ENCODE measurements around the gene TYMP.

TYMP gene

DNA sequence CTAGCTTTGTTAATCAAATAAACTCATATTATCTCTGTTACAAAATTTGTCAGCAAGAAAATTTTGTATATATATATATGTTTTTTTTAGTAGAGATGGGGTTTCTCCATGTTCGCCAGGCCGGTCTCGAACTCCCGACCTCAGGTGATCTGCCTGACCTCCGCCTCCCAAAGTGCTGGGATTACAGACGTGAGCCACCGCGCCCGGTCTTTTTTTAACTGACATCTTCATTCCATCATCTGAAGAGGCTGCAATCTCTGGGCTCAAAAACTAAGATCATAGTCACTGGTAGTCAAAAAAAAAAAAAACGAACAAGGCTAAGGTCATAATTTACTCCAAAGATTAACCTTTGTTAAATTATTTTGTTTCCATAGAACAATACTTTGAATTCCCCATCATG, 10.6 kb upstream of the TYMP start:
- no peak for DNase-seq (ENCODE audit: low spot score)

GRCh38 chr22:50537765-50538164, 8.0 kb upstream of the TYMP start:
- no peak for DNase-seq (ENCODE audit: low spot score)

GRCh38 chr22:50536226-50536625, 6.4 kb upstream of the TYMP start:
- DNase-seq (ENCODE audit: low spot score), result peak; percentile 31

GRCh38 chr22:50535113-50535512, 5.3 kb upstream of the TYMP start:
- DNase-seq (ENCODE audit: low spot score), result peak; percentile 65

DNA sequence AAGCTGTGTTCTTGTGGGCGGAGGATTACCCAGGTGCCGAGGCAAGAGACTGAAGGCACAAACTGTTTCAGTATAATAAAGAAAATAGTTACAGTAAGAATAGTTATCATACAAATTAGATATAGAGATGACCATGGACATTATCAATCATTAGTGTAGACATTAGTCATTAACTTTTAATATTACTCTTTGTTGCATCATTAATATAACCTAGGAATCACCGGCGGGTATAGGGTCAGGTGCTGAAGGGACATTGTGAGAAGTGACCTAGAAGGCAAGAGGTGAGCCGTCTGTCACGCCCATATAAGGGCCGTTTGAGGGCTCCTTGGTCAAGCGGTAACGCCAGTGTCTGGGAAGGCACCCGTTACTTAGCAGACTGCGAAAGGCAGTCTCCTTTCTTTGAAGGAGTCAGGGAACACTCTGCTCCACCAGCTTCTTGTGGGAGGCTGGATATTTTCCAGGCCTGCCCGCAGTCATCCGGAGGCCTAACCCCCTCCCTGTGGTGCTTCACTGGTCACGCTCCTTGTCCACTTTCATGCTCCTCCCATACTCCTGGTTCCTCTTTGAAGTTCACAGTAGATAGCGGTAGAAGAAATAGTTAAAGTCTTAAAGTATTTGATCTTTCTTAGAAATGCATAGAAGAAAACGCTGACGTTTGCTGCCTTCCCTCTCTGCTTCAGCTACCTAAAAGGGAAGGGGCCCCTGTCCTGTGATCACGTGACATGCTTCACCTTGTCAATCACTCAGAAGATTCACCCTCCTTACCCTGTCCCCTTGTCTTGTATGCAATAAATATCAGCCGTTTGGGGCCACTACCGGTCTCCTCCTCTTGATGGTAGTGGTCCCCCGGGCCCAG, 4.3 kb upstream of the TYMP start:
- peak; percentile 77 for DNase-seq (ENCODE audit: low spot score)

GRCh38 chr22:50532824-50533796, 3.3 kb upstream of the TYMP start:
- no peak for DNase-seq (ENCODE audit: low spot score)

GRCh38 chr22:50531962-50532674, 2.3 kb upstream of the TYMP start:
- no peak for DNase-seq (ENCODE audit: low spot score)

GRCh38 chr22:50531546-50531961, 1.7 kb upstream of the TYMP start:
- peak; percentile 70 for DNase-seq (ENCODE audit: low spot score)

DNA sequence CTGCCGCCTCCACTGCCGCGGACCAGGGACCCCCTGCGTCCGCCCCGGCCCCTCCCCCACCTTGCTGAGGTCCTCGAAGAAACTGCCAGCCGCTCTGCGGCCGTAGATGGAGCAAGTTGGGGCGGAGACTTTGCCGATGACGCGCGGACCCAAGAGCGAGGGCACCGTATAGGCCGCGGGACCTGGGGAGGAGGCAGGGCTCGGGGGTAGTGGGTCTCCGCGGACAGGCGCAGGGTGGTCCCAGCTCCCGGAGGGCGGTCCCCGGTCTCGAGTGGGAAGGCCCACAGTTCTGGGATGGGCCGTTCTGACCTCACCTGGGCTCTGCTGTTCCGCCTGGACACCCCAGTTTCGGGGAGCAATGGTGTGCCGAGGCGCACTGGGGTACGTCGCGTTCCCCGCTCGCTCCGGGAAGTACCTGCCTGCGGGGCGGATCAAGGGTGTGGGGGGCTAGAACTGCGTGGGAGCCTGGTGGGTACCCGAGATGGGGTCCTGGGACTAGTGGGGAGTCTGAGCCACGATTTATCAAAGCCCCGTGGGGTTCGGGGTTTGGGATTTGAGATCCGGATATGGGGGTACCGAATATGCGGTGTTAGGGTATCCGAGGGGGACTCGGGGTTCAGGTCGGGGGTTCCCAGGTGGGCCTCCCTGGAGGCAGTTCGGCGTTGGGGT, 1.2 kb upstream of the TYMP start:
- DNase-seq (ENCODE audit: low spot score), result peak; percentile 90

DNA sequence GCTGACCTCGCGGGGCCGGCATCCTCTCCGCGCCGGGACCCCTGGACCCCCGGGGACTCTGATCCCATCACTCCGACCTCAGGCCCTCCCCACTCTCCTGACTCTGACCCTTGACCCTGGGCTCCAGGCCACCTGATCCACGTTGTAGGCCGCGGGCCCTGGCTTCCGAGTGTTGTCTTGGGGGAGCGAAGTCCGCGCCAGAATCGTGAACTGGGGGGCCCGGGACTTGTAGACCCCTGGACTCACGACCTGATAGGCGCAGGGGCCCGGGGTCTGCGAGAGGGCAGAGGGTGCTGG, 716 bp upstream of the TYMP start:
- DNase-seq (ENCODE audit: low spot score), result no peak

GRCh38 chr22:50529416-50529896, 356 bp downstream of the TYMP start:
- no peak for DNase-seq (ENCODE audit: low spot score)

DNA sequence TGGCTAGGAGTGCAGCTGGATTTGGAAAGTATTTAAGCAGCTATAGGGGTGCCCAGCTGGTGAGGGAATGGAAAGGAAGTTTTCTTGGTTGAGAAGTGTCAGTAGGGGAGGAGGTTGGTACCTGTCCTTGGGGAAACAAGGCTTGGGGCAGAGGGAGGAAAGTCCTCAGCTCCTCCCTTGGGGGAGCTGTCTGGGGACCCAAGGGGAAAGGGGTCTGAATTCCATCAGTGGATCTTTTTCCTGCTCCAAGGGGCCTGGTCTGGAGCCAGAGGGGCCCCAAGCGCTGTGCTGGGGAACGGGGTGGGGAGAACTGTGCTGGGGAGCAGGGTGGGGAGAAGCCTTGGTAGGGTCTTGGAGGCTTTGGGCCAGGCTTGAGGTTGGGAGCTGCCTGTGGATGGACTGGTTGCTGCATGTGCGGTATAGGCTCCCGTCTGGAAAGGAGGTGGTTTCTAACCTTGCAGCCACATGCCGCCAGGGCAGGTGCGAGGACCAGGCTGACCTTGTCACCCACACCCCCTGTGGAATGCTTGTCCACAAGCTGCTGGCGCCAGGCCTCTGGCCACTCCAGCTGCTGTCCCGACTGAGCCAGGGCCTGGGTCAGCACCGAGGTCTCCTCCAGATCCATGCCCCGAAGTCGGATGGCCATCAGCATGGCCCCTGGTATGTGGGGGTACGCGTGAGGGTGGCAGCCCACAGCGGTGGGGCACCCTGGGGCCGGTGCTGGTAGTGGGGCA, 963 bp downstream of the TYMP start:
- no peak for DNase-seq (ENCODE audit: low spot score)

DNA sequence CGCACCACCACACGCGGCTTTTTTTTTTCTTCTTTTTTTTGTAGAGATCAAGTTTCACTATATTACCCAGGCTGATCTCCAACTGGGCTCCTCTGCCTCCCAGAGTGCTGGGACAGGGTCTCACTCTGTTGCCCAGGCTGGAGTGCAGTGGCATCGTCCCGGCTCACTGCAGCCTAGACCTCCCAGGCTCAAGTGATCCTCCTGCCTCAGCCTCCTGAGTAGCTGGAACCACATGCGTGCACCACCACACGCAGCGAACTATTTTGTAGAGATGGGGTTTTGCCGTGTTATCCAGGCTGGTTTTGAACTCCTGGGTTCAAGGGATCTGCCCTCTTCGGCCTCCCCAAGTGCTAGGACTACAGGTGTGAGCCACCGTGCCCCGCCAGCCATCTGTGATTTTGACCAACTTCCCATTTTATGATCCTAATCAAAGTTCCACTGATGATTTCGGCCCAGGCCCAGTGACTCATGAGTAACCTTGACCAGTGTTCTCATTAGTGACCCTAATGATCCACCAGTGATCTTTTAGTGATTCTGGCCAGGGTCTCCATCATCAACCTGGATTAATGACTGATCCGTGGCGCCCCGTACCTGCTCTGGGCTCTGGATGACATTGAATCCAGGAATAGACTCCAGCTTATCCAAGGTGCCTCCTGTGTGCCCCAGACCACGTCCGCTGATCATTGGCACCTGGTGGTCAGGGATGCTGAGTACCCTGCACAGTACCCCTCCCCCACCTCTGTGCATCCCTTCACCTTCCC, 1.7 kb downstream of the TYMP start:
- DNase-seq (ENCODE audit: low spot score), result no peak

DNA sequence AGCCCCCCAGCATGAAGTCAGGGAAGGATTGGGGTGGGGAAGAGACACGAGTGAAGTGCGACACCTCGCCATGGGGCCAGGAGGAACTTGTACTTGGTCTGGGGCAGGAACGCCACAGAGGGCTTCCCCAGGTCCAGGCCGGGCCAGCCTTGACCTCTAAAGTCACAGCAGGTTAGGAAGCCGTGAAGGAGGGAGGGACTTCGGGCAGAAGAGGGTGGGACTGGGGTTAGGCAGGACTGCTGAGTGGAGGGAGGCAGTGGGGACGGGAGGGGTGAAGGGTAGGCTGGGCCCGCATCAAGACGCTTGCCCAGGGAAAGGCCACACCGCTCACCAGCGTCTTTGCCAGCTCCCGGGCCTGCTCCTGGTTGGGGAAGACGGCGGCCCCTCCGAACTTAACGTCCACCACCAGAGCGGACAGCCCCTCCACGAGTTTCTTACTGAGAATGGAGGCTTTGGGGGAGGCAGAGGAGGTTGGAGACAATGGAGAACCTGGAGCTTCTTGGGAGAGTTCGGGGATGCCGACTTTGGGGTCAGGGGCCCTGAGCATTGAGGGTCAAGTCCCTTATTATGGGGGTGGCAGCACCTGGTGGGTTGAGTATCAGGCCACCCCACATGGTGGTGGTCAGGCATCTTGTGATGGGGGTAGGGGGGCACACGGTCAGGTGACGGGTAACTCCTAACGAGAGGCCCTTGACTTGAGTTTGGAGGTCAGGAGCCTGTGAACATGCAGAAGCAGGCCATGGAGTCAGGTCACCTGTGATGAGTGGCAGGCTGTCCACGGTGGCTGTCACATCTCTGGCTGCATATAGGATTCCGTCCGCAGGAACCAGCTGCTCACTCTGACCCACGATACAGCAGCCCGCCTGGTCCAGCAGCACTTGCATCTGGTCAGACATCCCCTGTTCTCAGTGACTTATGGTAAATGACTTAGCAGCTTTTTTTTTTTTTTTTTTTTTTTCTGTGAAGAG, 2.7 kb downstream of the TYMP start:
- DNase-seq (ENCODE audit: low spot score), result peak; percentile 71

GRCh38 chr22:50526108-50526833, 3.5 kb downstream of the TYMP start:
- DNase-seq (ENCODE audit: low spot score), result peak; percentile 82

DNA sequence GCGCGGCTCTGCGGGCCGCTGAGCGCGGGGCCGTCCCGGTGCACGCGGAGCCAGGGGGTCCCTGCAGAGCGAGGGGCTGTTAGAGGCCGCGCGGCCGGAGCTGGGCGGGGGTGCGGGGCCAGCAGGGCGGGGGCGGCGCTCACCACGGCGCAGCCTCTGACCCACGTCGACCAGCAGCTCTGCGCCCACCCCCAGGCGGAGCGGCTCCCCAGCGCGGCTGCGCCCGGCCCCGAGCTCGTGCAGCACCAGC, 4.0 kb downstream of the TYMP start:
- DNase-seq (ENCODE audit: low spot score), result no peak

DNA sequence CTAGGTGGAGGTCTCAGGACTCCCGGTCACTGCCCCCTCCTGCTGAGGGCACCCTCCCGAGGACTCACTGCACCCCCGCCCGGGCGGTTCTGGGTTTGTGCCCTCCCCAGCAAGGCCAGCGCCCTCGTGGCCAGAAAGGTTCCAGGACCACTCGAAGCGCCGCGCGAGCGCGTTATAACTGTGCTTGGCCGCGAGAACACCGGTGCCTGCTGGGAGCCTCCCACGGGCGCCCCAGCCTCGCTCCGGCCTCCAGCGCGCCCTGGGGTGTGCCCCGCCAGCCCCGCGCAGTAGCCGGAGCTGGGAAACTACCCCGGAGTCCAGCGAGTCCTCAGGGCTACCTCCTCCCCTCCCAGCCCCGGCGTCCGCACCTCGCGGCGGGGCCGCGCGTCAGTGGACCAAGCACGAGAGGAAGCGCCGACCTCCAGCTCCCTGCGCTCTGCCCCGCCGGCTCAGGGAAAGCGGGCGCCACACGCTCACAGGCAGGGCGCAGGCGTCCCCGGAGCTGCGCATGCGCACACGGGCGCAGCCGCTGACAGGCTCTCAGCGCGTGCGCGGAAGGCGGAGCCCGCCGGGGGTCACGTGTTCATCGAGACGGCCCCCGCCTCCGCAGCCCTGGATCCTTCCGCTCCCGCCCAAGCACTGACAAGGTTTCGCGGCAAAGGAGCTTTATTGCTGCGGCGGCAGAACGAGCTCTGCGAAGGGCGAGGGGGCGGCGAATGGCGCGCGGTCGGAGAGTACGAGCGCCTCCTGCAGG, 4.5 kb downstream of the TYMP start, which contains the start of gene SCO2:
Gene SCO2 (minus strand): TSS at position 495 of the 754 bp plus-strand sequence. CDS start 1,187 bp downstream, outside the sequence.
- peak; percentile 97 for DNase-seq (ENCODE audit: low spot score)

- no peak for DNase-seq (ENCODE audit: low spot score)
Measured at GRCh38 chr22:50524676-50525103, 5.1 kb downstream of the TYMP start.

All from NAMALWA (cell line).